HUES48 (cell line): ENCODE measurements around the gene CTTNBP2.

ENCODE experiments used
- H3K27ac ChIP-seq: one replicate; pipeline ENCODE4 v1.7.0; 2013; ENCODE audit warnings: low read depth, low read length, inconsistent platforms
- H3K27me3 ChIP-seq: 2 replicates; pipeline ENCODE4 v1.6.1; 2013; ENCODE audit warnings: mild to moderate bottlenecking, low read length; ENCODE audit not compliant: control insufficient read depth, insufficient read depth
- H3K36me3 ChIP-seq: 2 replicates; pipeline ENCODE4 v1.6.1; 2013; ENCODE audit warnings: low read length; ENCODE audit not compliant: control insufficient read depth, insufficient read depth
- H3K4me1 ChIP-seq: 2 replicates; pipeline ENCODE4 v1.6.1; 2013; ENCODE audit warnings: mild to moderate bottlenecking, low read length; ENCODE audit not compliant: control insufficient read depth, insufficient read depth
- H3K4me3 ChIP-seq: 2 replicates; pipeline ENCODE4 v1.5.1; 2013; ENCODE audit warnings: mild to moderate bottlenecking, low read depth, low read length
- H3K9ac ChIP-seq: 2 replicates; pipeline ENCODE4 v1.6.1; 2013; ENCODE audit warnings: mild to moderate bottlenecking, low read depth, low read length, moderate library complexity
- H3K9me3 ChIP-seq: 2 replicates; pipeline ENCODE4 v1.6.1; 2013; ENCODE audit warnings: low read length; ENCODE audit not compliant: control insufficient read depth, insufficient read depth

Gene CTTNBP2

DNA sequence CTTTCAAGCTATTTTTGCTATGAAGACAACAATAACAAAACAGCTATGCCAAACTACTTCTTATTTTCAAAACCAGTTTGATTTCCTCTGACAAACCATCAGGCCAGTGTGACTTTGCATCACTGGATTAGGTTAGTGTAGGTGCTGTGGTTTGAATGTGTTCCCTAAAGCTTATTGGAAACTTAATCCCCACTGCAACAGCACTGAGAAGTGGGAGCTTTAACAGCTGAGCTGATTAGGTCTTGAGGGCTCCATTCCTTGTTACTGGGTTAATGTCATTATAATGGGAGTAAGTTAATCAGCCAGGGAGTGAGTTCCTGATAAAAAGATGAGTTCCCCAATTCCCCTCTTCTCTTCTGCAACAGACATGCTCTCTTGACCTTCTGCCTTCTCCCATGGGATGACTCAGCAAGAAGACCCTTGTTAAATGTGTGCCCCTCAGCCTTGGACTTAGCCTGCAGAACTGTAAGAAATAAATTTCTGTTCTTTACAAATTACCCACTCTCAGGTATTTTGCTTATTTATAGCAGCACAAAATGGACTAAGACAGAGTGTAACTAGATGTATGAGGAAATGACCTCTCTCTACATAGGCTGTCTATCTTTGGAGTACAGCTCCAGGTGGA lies 186.8 kb downstream of the CTTNBP2 start:
- Histone ChIP-seq H3K27me3 (no peaks in the 10 kb centered on the region), H3K9me3 (no peaks in the 10 kb centered on the region), H3K9ac (no peak overlapping the region), H3K4me1 (peaks cover 15% of the 10 kb centered on the region; the same call in 1 of the 2 replicates), H3K27ac (no peak overlapping the region), H3K4me3 (no peak overlapping the region), H3K36me3 (no peaks in the 10 kb centered on the region)

DNA sequence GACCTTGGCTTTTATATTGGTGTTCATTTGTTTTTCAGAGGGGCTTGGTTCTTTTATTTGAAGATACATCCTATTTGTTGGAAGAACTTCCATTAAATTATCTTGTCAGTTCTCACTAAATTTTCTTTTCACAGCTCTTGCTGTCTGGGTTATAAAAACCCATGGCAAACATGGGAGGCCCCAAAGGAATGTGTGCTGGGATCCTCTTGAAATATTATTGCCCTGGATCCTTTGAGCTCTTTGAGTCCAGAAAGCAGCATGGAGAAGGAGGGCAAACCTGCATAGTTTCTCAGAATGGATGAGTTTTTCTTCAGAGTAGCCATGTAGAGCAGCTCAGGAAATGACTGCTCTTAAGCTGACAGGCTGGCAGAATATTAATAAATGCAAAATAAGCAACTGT lies 187.4 kb downstream of the CTTNBP2 start:
- H3K4me3 ChIP-seq: no peak overlapping the region

DNA sequence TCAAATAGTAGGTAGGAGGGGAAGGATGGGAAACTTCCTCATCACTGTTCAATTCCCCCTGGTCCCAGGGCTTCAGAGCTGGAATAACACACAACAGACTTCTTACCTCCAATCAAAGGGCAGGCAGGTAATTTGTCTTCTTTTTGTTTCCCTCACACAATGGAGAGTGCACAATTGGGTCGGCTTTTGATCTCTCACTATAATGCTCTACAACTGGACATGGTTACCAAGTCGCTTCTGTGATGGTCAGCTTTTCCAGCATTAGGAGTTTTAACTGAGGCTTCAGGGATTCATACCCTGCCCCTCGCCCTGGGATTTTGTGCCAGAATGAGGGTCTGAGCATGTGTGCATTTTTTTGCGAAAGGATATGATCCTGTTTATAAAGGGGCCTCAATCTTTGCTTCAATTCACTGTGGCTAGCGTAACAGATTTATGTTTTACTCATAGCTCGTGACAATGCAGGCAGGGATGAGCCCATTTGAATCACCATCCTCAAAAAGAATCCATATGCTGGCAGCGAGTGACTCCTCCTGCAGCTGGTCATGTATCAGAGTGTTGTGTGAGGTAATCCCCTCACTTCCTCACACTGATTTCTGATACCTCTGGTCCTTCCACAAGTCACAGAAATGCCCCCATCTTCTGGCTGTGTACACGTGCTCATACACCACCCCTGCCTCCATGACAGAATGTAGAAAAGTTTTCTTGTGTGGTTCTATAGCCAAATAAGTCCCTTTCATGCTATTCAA lies 189.6 kb downstream of the CTTNBP2 start:
- H3K27me3 ChIP-seq: no peaks in the 10 kb centered on the region
- H3K4me1 ChIP-seq: peaks cover 15% of the 10 kb centered on the region; the same call in 1 of the 2 replicates
- no peak overlapping the region for H3K9ac ChIP-seq
- no peaks in the 10 kb centered on the region for H3K36me3 ChIP-seq
- no peaks in the 10 kb centered on the region for H3K9me3 ChIP-seq
- no peak overlapping the region for H3K4me3 ChIP-seq
- peak overlapping the region; percentile 14 for H3K27ac ChIP-seq

More for the DNA sequence above, 187.4 kb downstream of the CTTNBP2 start:
- no peak overlapping the region for H3K27ac ChIP-seq
- H3K36me3 ChIP-seq: no peaks in the 10 kb centered on the region
- no peaks in the 10 kb centered on the region for H3K9me3 ChIP-seq
- no peaks in the 10 kb centered on the region for H3K27me3 ChIP-seq
- H3K4me1 ChIP-seq: peaks cover 15% of the 10 kb centered on the region; the same call in 1 of the 2 replicates
- no peak overlapping the region for H3K9ac ChIP-seq

DNA sequence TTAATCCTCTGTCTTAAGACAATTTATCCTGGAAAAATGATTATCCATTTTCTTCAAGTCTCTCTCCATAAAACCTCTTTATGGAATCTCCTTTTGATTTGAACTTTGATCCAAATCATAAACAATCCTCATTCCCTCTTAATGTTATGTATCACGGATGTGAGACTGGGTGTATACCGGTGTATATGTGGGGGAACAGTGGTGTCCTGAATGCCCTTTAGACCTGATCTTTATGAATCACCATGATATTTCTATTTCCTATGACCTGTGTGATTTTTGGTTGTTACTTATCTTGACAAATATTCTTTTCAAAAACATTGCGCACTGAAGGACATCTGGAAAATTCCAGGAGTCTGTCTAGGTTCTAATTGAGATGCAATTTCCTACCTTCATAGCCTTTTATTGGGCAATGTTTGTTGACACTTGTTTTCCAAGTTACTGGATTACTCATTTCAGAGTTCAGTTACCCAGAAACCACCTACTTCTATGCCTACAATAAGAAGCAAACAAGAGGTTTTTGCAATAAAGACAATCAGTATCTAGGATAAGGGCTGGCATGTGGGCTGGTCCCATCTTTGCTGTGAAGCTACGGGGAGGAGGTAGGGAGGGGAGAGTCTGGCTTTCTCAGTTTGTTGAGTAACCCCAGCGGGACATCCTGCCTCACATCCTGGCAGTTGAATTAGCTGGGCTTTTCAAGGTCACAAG lies 190.4 kb downstream of the CTTNBP2 start:
- no peaks in the 10 kb centered on the region for H3K9me3 ChIP-seq
- H3K27me3 ChIP-seq: no peaks in the 10 kb centered on the region
- H3K4me1 ChIP-seq: peaks cover 15% of the 10 kb centered on the region; the same call in 1 of the 2 replicates
- H3K4me3 ChIP-seq: no peak overlapping the region
- H3K9ac ChIP-seq: no peak overlapping the region
- H3K36me3 ChIP-seq: no peaks in the 10 kb centered on the region
- peak overlapping the region; percentile 14 for H3K27ac ChIP-seq

DNA sequence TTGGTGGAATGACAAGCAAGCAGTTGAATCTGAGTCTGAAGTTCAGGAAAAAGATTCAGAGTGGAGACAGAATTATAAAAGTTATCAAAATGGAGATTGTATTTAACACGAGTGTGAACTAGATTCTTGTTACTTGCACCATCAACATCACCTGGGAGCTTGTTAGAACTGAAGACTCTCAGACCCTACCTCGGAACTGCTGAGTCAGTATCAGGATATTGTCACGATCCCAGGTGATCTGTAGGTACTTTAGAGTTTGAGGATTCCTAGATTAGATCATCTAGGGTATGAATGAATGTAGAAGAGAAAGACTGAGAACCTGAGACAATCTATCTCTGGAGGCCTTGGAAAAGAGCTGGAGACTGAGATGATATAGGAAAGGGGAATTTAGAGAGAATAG lies 194.1 kb downstream of the CTTNBP2 start:
- Histone ChIP-seq H3K9me3 (no peaks in the 10 kb centered on the region), H3K27me3 (no peaks in the 10 kb centered on the region), H3K9ac (no peak overlapping the region)

DNA sequence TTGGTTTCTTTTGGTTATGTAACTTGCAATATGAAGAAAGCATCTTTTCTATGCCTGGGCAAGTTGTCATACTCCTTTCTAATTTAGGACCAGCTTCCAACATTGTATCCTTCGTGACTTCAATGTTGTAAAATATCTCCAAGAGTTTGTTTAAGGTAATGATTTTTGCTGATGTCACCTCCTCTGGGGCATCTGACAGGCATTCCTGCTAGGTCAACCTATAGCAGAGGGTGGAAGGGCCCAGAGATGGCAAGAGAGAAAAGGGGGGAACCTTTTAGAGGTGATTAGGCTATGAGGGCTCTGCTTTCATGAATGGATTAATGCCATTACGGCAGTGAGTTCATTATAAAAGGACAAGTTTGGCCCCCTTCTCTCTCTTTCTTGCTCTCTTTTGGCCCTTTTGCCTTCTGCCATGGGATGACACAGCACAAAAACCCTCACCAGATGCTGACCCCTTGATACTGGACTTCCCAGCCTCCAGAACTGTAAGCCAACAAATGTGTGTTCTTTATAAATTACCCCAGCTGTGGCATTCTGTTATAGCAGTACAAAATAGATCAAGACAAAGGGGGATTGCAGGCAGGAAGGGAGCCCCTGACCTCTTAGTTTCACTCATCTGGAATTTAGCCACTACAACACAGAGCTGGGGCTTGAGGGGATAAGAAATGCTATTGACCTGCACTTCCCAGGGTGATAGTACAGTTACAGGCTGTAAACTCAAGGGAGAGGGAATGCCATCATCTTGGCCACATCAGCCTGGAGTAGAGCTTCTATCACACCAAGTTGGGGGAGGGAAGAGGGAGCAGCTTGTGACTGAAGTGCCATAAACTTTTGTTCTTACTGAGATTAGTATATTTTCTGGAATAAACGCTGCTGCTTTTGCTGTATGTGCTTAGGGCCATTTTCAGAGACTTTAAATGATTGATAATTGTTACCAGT lies 197.5 kb downstream of the CTTNBP2 start:
- Histone ChIP-seq H3K9ac (no peak overlapping the region), H3K4me1 (peaks cover 63% of the 10 kb centered on the region)

More for the DNA sequence above, 194.1 kb downstream of the CTTNBP2 start:
- no peak overlapping the region for H3K27ac ChIP-seq
- no peaks in the 10 kb centered on the region for H3K36me3 ChIP-seq
- peaks cover 44% of the 10 kb centered on the region for H3K4me1 ChIP-seq
- H3K4me3 ChIP-seq: no peak overlapping the region

DNA sequence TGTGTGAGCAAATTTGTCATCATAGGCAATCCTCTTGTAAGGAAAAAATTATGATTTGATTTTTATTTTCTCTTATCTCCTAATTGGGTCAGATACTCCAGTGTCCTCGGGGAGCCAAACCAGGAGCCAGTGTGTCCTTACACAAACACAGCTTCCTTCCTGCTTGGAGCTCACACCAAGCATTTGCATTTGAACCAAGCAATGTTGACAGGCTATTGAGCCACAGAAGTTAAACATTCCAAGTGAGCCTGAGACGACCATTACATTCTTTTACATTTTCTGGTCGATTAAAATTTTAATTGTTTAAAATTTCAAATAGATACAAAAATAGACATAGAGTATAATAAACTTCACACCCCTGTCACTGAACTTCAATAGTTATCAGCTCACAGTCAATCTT lies 198.6 kb downstream of the CTTNBP2 start:
- no peak overlapping the region for H3K4me3 ChIP-seq
- H3K36me3 ChIP-seq: no peaks in the 10 kb centered on the region
- no peak overlapping the region for H3K9ac ChIP-seq
- H3K9me3 ChIP-seq: no peaks in the 10 kb centered on the region
- no peaks in the 10 kb centered on the region for H3K27me3 ChIP-seq
- peaks cover 71% of the 10 kb centered on the region for H3K4me1 ChIP-seq
- H3K27ac ChIP-seq: peak overlapping the region; percentile 69

More for the DNA sequence above, 197.5 kb downstream of the CTTNBP2 start:
- Histone ChIP-seq H3K4me3 (no peak overlapping the region), H3K27ac (peak overlapping the region; percentile 52), H3K9me3 (no peaks in the 10 kb centered on the region), H3K36me3 (no peaks in the 10 kb centered on the region), H3K27me3 (no peaks in the 10 kb centered on the region)

DNA sequence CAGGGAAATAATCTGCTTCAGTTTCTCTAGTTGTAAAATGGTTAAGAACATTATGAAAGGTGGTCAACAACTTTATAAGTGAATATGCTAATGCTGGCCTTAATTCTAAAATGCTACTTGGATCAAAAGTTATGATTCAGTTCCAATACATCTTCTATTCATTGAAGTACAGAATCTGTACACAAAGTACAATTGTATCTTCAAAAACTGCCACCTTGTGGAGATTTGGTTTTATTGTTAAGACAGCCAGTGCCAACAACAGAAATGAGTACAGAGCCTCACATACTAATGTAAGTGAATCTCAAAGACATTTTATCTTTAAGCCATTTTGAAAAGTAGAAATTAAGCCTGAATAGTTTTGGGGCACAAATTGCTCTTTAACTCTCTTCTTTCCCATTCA lies 199.4 kb downstream of the CTTNBP2 start:
- Histone ChIP-seq H3K4me3 (peak overlapping the region; percentile 9; the same call in 1 of the 2 replicates), H3K27ac (peak overlapping the region; percentile 83)

DNA sequence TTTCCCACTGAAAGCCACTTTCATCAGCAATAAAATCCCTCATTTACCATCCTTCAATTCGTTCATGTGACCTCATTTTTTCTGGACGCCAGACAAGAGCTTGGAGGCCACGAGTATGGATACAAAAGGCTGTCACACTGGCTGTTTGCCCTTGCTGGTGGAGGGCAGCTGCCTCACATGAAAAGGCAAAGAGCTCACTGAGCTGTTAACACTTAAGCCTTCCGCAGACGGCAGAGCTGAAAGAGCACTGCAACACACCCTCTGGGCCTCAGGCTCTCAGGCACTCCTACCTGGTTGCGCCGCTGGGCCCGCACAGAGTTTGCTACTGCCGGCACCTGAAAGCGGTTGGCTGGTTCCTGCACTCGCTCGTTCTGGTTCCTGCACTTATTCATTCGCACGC lies 199.9 kb downstream of the CTTNBP2 start:
- no peak overlapping the region for H3K9ac ChIP-seq
- H3K27ac ChIP-seq: peak overlapping the region; percentile 83
- no peaks in the 10 kb centered on the region for H3K27me3 ChIP-seq
- H3K4me3 ChIP-seq: peak overlapping the region; percentile 21; the same call in 1 of the 2 replicates
- peaks cover 71% of the 10 kb centered on the region for H3K4me1 ChIP-seq
- H3K9me3 ChIP-seq: no peaks in the 10 kb centered on the region
- H3K36me3 ChIP-seq: no peaks in the 10 kb centered on the region

More for the DNA sequence above, 199.4 kb downstream of the CTTNBP2 start:
- H3K36me3 ChIP-seq: no peaks in the 10 kb centered on the region
- no peaks in the 10 kb centered on the region for H3K27me3 ChIP-seq
- no peaks in the 10 kb centered on the region for H3K9me3 ChIP-seq
- H3K4me1 ChIP-seq: peaks cover 71% of the 10 kb centered on the region
- no peak overlapping the region for H3K9ac ChIP-seq

DNA sequence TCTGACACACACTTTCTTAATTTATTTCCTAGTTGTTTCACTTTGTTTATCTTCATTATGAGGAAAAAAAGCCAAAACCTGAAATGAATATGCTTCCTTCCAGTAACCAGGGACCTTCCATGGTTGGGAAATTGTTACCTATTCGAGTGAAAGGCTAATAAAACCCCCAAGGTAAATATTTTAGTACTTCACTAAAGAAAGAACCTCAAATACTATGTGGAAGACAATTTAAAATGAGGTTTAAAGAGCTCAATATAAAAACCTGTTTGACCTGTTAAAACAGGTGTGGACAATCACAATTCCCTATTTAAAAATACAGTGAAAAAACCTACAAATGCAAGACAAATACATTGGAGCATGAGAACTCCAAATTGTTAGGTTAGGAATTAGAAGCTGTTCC lies 200.8 kb downstream of the CTTNBP2 start:
- Histone ChIP-seq H3K9ac (no peak overlapping the region), H3K27me3 (no peaks in the 10 kb centered on the region), H3K36me3 (no peaks in the 10 kb centered on the region), H3K4me3 (no peak overlapping the region), H3K27ac (no peak overlapping the region), H3K9me3 (no peaks in the 10 kb centered on the region), H3K4me1 (peaks cover 71% of the 10 kb centered on the region)
